GM19240 (cell line): ENCODE measurements around the gene OXLD1.

Source experiments
- DNase-seq: peaks from one replicate; pipeline ENCODE4 v3.0.0; 2011; ENCODE audit warnings: low spot score; ENCODE audit not compliant: insufficient read length

The OXLD1 gene

DNA sequence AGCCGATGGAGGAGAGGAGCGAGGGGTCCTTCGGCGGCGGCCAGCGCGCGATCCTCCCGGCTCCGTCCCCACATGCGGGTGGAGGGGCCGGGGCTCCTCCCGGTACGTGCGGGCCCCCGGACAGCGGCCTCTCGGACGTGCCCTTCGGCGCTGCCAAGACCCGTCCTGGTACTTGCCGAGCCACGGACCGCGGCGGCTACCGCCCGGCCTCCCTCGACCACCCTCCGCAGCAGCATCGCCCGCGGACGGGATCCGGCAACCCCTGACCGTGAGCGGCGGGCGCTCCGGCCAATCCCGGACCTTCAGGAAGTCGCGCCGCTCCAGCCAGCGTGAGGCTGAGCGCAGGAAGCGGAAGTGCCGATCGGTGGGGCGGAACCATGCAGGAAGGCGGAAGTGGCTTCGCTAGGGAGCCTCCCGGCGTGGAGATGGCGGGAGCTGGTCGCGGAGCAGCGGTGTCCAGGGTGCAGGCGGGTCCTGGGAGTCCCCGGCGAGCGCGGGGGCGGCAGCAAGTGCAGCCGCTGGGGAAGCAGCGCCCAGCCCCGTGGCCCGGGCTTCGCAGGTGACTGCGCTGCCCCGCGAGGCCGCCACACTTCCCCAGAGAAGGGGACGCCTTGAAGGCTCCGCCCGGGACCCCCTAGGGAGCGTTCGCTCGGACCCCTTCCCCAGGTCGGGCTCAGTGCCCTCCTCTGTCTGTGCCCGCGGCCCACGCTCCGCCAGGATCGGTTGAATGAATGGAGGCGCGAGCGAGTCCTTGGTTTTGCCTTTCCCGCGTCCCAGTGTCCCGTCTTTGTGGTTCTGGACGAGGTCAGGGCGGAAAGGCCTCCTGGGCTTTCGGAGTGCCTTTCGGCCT is at the start of gene OXLD1, which contains the start of gene CCDC137:
OXLD1 (minus strand) TSS at position 264 of the 850 bp plus-strand sequence; CDS start at position 236, 28 bp downstream.
CCDC137 (plus strand) TSS at position 396 of the 850 bp plus-strand sequence; CDS start at position 426, 30 bp downstream.
- peak; percentile 96 for DNase-seq

GRCh38 chr17:81715107-81715871 is 48.9 kb upstream of the OXLD1 start:
- no peak for DNase-seq

- DNase-seq: no peak
Observed at GRCh38 chr17:81714412-81715106, 48.2 kb upstream of the OXLD1 start.

- no peak for DNase-seq
Observed at GRCh38 chr17:81713556-81714411, 47.4 kb upstream of the OXLD1 start.

DNA sequence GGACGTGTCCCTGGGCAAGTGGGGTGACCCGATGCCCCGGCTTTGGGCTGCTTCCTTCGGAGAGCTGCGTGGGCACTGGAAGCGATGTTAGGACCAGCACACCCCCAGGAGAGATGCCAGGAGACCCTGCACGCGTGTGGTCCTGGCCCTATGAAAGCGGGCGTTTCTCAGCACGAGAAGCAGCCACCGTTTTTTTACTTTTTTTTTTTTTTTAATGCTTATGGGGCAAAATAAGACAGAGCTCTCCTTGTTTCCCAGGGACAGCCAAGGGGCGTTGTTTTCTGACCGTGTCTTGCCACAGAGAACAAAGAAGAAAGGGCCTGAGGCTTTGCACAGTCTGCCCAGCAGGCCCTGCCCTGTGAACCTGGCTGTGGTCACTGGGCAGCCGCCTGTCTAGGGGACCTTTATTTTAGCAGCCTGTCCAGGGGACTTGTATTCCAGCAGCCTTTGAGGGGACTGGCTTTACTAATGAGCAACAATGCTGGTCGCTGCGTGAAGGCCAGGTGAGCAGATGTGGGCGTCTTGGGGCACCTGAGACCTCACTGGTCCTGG is 46.7 kb upstream of the OXLD1 start:
- no peak for DNase-seq

DNA sequence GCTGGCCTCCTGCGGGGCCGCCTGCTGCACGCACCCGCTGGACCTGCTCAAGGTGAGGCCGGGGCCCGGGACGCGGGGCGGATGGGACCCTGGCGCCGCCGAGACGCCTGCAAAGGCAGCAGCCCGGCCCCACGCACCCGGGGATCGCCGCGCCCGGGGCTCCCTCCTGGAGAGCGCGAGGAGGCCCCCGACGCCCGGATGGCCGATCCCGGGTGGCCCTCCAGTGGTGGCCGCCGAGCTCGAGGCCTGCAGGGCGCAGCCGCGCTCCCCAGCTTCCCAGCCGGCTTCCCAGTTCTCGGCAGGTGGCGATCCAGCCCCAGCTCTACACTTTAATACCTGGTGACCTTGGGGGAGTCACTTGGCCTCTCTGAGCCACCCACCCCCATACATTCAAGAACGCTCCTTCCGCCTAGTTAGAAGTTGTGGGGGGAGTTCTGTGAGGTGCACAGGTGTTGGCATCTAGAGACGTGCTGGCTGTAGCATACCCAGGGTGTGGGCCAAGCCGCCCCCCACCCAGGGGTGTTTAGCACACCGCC is 46.1 kb upstream of the OXLD1 start:
- DNase-seq: no peak

- DNase-seq: peak; percentile 82
Observed at GRCh38 chr17:81711814-81712467, 45.5 kb upstream of the OXLD1 start, which contains the start of gene SLC25A10. Gene SLC25A10, plus strand, starts transcription at chr17:81712284. Its CDS starts 143 bp downstream, at chr17:81712427.

DNA sequence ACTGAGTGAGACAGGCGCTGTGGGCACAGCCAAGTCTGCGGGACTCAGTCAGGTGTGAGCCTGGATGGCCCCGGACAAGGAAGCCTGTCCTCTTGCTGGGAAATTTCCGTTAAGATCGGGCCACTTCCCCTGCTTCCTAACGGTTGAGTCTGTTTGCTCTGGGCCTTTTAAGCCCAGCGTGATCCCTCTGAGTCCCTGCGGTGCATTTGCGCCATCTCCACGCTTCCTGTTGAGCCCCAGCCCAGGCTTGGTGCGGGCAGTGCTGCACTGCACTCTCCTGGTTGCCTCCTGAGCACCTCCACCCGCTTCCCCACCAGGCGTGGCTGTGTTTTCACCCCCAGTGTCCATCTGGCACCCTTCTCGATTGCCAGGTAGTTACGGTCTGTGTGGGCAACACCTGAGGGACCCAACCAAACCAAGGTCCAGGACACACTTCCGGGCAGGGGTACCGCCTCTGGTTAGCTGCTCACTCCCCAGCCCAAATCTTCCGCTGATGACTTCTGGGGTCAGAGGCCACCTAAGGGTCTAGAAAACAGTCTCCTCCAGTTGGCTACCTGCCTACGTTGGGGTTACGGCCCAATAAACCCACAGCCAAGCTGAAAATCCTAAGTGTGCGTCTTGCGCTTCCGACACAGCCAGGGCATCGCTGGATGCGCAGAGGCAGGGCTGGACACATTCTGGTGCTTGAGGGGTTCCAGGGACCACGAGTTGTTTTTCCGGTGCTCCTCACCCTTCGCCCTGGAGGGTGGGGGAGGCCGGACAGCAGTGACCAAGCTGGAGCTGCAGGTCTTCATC is 44.3 kb upstream of the OXLD1 start:
- no peak for DNase-seq

DNA sequence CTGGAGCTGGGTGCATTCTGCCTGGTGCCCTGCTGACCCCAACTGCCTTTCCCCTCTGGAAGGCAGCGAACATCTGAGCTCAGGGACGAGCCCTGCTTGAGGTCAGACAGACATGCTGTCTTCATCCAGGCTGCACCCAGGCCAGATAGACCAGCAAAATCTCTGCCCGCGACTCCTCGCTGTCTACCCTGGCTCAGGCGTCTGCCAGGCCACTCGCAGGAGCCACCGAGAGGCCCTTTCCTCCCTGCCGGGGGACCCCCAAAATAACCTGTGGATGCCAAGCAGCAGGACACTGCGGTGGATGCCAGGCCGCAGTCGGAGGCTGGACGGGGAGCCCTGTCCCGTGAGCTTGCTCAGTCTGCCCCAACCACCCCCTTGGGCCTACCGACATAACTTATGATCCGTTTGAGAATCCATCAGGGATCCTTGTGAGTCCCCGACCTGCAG is 42.4 kb upstream of the OXLD1 start:
- DNase-seq: no peak

- DNase-seq: no peak
Observed at GRCh38 chr17:81707725-81708646, 41.6 kb upstream of the OXLD1 start.

DNA sequence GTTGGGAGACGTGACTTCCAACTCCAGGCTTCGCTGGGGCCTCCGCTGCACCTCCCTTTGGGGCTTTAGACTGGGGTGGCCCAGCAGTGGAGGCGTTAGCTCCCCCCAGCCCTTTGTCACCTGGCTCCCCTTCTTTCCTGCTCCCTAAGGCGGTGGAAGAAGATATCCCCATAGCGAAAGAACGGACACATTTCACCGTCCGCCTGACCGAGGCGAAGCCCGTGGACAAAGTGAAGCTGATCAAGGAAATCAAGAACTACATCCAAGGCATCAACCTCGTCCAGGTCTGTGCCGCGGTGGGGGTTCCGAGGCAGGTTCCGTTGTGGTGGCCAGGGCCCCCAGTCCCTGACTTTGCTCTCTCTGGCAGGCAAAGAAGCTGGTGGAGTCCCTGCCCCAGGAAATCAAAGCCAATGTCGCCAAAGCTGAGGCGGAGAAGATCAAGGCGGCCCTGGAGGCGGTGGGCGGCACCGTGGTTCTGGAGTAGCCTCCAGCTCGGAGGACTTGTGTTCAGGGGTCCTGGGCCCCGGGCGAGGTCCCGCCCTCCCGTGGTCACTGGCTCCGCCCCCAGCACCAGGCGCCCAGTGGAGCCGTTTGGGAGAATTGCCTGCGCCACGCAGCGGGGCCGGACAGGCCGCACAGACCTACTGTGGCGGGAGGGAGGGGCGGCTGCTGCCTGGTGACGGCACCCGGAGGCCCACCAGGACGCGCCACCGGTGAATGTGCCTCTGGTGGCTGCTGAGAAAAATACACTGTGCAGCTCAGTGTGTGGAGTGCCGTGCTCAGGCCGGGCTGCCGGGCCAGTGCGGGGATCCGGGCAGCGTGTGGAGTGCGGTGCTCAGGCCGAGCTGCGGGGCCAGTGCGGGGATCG is 40.6 kb upstream of the OXLD1 start:
- DNase-seq: no peak

DNA sequence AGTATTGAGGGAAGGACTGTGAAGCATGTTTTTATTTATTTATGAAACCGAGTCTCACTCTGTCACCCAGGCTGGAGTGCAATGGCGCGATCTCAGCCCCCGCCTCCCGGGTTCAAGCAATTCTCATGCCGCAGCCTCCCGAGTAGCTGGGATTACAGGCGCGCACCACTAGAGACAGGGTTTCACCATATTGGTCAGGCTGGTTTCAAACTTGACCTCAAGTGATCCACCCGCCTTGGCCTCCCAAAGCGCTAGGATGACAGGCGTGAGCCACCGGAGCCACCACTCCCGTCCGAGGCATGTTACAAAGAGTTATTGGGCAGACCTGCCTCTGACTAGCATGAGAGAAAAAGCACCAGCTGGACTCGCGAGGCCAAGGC is 39.8 kb upstream of the OXLD1 start:
- no peak for DNase-seq

DNA sequence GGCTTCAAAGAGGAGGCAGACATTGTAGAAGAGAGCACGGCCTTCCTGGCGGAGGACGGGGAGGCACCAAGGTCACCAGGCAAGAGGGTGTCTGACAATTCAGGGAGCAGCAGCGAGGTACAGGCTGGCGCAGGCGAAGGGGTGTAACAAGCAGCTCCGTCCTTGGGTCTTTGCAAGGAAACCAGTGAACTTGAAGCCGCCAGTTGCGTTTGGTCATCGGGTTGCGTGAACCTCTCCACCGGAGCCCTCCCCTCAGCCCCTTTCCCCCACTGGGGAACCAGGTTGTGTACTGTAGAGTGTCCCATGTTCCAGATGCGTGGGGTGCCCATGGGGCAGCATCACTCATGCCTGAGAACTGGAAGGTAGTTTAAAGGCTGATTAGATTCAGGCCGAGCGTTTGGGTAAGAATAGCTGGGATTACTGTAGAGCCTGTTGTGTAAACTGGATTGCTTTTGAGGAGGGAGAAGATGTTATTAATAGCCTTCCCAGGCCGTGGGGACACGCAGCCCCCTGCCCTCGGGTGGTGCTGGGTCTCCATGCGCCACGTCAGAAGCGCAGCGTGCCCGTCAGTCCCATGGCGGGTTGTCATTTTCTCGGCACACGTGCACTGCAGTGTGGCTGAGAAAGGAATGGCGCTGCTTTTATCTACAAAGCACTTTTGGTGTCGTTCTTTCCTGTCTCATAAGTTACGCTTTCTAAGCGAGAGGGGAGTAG is 39.3 kb upstream of the OXLD1 start:
- no peak for DNase-seq

DNA sequence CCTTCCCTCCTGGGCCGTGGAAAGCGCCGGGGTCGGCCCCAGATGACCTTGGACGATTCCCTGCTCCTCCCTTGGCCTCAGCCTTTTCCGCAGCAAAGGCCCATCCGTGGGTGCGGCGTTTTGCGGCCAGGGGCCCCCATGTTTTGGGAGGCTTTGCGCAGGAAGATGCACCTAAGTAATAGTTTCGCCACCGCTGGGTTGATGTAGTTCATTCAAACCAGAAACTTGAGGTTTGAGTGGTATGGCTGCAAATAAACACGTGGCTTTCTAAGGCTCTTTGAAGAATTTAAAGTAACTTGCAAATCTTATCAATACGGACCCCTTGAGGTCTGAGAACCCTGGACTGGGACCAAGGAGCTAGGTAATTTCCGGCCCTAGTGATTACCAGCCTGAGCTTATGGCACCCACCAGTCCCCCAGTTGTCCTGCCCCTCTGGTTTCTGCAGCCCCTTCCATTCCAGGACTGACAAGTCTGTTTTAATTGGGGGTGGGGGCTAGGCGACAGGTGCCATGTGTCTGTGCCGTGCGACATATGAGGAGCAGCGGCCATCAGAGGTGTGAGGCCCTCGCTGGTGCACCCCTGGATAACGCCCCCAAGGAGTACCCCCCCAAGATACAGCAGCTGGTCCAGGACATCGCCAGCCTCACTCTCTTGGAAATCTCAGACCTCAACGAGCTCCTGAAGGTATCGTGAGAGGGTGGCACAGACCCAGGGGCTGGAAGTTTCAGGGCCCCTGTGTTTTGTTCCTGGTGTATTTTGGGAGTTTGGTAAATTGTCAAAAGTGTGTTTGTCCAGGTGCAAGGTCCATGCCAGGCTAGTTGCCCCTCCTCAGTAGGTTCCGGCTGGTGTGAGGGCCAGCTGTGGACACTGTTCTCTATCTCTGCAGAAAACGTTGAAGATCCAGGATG is 37.6 kb upstream of the OXLD1 start:
- DNase-seq: no peak
